Upper lobe of left lung (tissue), 4 donors: ENCODE results near the gene NISCH.

Source experiments
- CTCF ChIP-seq, 6 experiments: fragments of 450-650 bp in 4 of 6; fragments of 200-600 bp in 2 of 6; sonication (generic) in 2 of 6; IDR thresholded peaks; one replicate each; pipeline ENCODE4 v1.5.1; 2016 to 2019; ENCODE audit warnings: antibody characterized with exemption in 6 of 6
- EP300 ChIP-seq, 4 donors: sonication (generic); formaldehyde crosslinking; IDR thresholded peaks; one replicate each; pipeline ENCODE4 v1.5.1; 2017; ENCODE audit warnings: antibody characterized with exemption in 4 of 4, control low read depth in 2 of 4
- POLR2A ChIP-seq, 4 donors: fragments of 450-650 bp; IDR thresholded peaks; one replicate each; pipeline ENCODE4 v1.5.1; 2016 to 2017; ENCODE audit warnings: antibody characterized with exemption in 4 of 4, mild to moderate bottlenecking in 2 of 4
- POLR2AphosphoS5 ChIP-seq, 2 donors: sonication (generic); formaldehyde crosslinking; IDR thresholded peaks; one replicate each; pipeline ENCODE4 v1.5.1; 2017; ENCODE audit warnings: antibody characterized with exemption in 2 of 2

GRCh38 chr3:52469001-52469400 is 13.6 kb downstream of the NISCH start:
- TF ChIP-seq POLR2AphosphoS5 (IDR thresholded peaks at IDR 0.05) (no peak), CTCF (IDR thresholded peaks at IDR 0.05) (no peak), POLR2A (IDR thresholded peaks at IDR 0.05) (no peak), EP300 (IDR thresholded peaks at IDR 0.05) (peak in 1 of 4 donors; percentile 22)
